SK-N-SH treated with all-trans-retinoic acid at 6 μM for 48 hours (cell line): ENCODE data around the gene KLHL5.

Experiments used
- ATAC-seq: fragments of 200-7000 bp; cut with Tn5 transposase; 3 replicates; pipeline ENCODE4 v1.9.1; 2020; ENCODE audit warnings: mild to moderate bottlenecking, moderate library complexity
- ARNTL ChIP-seq: fragments of 450-650 bp; formaldehyde crosslinking; IDR thresholded peaks from 2 replicates; pipeline ENCODE4 v1.5.0; 2020; ENCODE audit warnings: low read depth, mild to moderate bottlenecking, moderate library complexity, borderline replicate concordance
- BACH2 ChIP-seq: fragments of 250-450 bp; sonication (Bioruptor Pico); IDR thresholded peaks from 2 replicates; pipeline ENCODE4 v1.9.0; 2021; ENCODE audit warnings: mild to moderate bottlenecking, borderline replicate concordance
- CSDC2 ChIP-seq: fragments of 250-450 bp; sonication (Bioruptor Pico); IDR thresholded peaks from 2 replicates; pipeline ENCODE4 v1.5.0; 2020; ENCODE audit warnings: mild to moderate bottlenecking, moderate library complexity
- ESRRG ChIP-seq: fragments of 250-450 bp; sonication (Bioruptor Pico); IDR thresholded peaks from 2 replicates; pipeline ENCODE4 v1.6.1; 2021; ENCODE audit warnings: mild to moderate bottlenecking
- GLIS3 ChIP-seq: fragments of 250-450 bp; sonication (Bioruptor Pico); IDR thresholded peaks from 2 replicates; pipeline ENCODE4 v1.5.0; 2020; ENCODE audit warnings: mild to moderate bottlenecking, moderate library complexity
- ISL1 ChIP-seq: fragments of 250-450 bp; sonication (Bioruptor Pico); IDR thresholded peaks from 2 replicates; pipeline ENCODE4 v2.1.2; 2022; ENCODE audit warnings: mild to moderate bottlenecking, moderate library complexity
- OSR1 ChIP-seq: fragments of 250-450 bp; sonication (Bioruptor Pico); IDR thresholded peaks from 2 replicates; pipeline ENCODE4 v1.8.0; 2022; ENCODE audit warnings: moderate library complexity, mild to moderate bottlenecking, inconsistent platforms
- PPARA ChIP-seq: fragments of 250-450 bp; sonication (Bioruptor Pico); IDR thresholded peaks from 2 replicates; pipeline ENCODE4 v1.5.0; 2020; ENCODE audit warnings: mild to moderate bottlenecking, borderline replicate concordance
- RARB ChIP-seq: fragments of 250-450 bp; sonication (Bioruptor Pico); IDR thresholded peaks from 2 replicates; pipeline ENCODE4 v1.8.0; 2021; ENCODE audit warnings: mild to moderate bottlenecking, moderate library complexity
- TCF4 ChIP-seq: fragments of 250-450 bp; sonication (Bioruptor Pico); IDR thresholded peaks from 2 replicates; pipeline ENCODE4 v1.8.0; 2021; ENCODE audit warnings: mild to moderate bottlenecking, moderate library complexity, borderline replicate concordance
- TOX ChIP-seq: fragments of 250-450 bp; sonication (Bioruptor Pico); IDR thresholded peaks from 2 replicates; pipeline ENCODE4 v1.8.0; 2021; ENCODE audit warnings: mild to moderate bottlenecking, moderate library complexity, borderline replicate concordance
- ZC3H10 ChIP-seq: fragments of 250-450 bp; sonication (Bioruptor Pico); IDR thresholded peaks from 2 replicates; pipeline ENCODE4 v1.5.1; 2021; ENCODE audit warnings: mild to moderate bottlenecking, moderate library complexity
- ZFP30 ChIP-seq: fragments of 450-650 bp; formaldehyde crosslinking; IDR thresholded peaks from 2 replicates; pipeline ENCODE4 v1.5.0; 2022; ENCODE audit warnings: mild to moderate bottlenecking, moderate library complexity
- ZNF8 ChIP-seq: fragments of 450-650 bp; formaldehyde crosslinking; IDR thresholded peaks from 2 replicates; pipeline ENCODE4 v1.5.0; 2020; ENCODE audit warnings: mild to moderate bottlenecking, moderate library complexity
- TF ChIP-seq, protein P1 (sequence below): fragments of 250-450 bp; sonication (Bioruptor Pico); IDR thresholded peaks from 2 replicates; pipeline ENCODE4 v1.5.1; 2021; ENCODE audit warnings: mild to moderate bottlenecking, moderate library complexity
- TF ChIP-seq, protein P2 (sequence below): fragments of 250-450 bp; sonication (Bioruptor Pico); IDR thresholded peaks from 2 replicates; pipeline ENCODE4 v1.8.0; 2021; ENCODE audit warnings: low read depth, mild to moderate bottlenecking, moderate library complexity, borderline replicate concordance
- TF ChIP-seq, protein P3 (sequence below): fragments of 250-450 bp; sonication (Bioruptor Pico); IDR thresholded peaks from 2 replicates; pipeline ENCODE4 v1.5.1; 2020; ENCODE audit warnings: low read depth, mild to moderate bottlenecking, moderate library complexity
- TF ChIP-seq, protein P4 (sequence below): fragments of 250-450 bp; sonication (Bioruptor Pico); IDR thresholded peaks from 2 replicates; pipeline ENCODE4 v1.5.0; 2020; ENCODE audit warnings: mild to moderate bottlenecking, moderate library complexity

The KLHL5 gene

DNA sequence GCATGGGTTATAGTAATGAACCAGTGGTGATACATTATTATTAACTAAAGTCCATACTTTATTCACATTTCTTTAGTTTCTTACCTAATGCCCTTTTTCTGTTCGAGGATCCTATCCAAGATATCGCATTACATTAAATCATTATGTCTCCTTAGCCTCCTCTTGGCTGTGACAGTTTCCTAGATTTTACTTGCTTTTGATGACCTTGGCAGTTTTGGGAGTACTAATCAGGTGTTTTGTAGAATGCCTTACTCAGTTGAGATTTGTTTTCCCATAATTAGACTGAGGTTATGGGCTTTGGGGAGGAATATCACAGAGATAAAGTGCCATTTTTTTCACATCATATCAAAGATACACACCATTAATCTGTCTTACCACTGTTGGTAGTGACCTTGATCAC, 5.0 kb downstream of the KLHL5 start:
- TF ChIP-seq TOX (CRISPR knock-in tag) (no peak), OSR1 (no peak)
- no peak for ATAC-seq

DNA sequence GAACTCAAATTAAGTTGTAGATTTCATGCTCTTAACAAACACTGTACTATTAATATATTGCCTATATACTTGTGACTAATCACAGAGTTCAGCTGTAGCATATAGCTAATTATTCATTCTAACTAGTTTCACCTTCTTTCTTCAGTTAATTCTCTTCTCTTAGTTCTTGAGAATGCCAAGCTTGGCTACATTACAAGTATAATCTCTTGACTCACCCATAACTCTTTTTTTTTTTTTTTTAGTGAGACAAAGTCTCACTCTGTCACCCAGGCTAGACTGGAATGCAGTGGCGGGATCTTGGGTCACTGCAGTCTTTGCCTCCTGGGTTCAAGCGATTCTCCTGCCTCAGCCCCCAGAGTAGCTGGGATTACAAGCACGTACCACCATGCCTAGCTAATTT, 5.4 kb downstream of the KLHL5 start:
- TF ChIP-seq ZC3H10 (no peak), ZNF8 (no peak), TCF4 (CRISPR knock-in tag) (no peak), PPARA (no peak)
- TF ChIP-seq, protein P1, sequence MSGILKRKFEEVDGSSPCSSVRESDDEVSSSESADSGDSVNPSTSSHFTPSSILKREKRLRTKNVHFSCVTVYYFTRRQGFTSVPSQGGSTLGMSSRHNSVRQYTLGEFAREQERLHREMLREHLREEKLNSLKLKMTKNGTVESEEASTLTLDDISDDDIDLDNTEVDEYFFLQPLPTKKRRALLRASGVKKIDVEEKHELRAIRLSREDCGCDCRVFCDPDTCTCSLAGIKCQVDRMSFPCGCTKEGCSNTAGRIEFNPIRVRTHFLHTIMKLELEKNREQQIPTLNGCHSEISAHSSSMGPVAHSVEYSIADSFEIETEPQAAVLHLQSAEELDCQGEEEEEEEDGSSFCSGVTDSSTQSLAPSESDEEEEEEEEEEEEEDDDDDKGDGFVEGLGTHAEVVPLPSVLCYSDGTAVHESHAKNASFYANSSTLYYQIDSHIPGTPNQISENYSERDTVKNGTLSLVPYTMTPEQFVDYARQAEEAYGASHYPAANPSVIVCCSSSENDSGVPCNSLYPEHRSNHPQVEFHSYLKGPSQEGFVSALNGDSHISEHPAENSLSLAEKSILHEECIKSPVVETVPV (CRISPR knock-in tag) = no peak
- TF ChIP-seq, protein P2, sequence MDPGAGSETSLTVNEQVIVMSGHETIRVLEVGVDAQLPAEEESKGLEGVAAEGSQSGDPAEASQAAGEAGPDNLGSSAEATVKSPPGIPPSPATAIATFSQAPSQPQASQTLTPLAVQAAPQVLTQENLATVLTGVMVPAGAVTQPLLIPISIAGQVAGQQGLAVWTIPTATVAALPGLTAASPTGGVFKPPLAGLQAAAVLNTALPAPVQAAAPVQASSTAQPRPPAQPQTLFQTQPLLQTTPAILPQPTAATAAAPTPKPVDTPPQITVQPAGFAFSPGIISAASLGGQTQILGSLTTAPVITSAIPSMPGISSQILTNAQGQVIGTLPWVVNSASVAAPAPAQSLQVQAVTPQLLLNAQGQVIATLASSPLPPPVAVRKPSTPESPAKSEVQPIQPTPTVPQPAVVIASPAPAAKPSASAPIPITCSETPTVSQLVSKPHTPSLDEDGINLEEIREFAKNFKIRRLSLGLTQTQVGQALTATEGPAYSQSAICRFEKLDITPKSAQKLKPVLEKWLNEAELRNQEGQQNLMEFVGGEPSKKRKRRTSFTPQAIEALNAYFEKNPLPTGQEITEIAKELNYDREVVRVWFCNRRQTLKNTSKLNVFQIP (CRISPR knock-in tag) = no peak
- TF ChIP-seq, all 23 proteins: peak for 0
- no peak for ATAC-seq

DNA sequence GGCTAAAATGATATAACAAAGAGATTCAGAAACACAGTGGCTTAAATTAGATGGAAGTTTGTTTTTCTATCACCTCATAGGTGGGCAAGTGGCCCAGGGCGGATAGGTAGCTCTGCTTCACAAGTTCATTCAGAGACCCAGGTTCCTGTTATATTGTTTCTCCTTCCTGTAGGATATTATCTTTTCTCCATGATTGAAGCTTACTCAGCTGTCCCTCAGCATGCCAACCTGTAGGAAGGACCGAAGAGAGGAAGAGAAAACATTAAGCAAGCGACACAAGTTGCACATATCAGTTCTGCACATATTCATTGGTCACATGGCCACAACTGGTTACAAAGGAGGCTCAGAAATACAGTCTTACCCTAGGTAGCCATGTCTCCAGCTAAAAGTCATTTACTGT, 6.9 kb downstream of the KLHL5 start:
- ATAC-seq = no peak
- TF ChIP-seq ARNTL (CRISPR knock-in tag) = no peak
- TF ChIP-seq, protein P2 (CRISPR knock-in tag) = no peak
- TF ChIP-seq ISL1 (CRISPR knock-in tag) = no peak
- no peak for TF ChIP-seq ZNF8
- no peak for TF ChIP-seq TOX (CRISPR knock-in tag)
- TF ChIP-seq, protein P3, sequence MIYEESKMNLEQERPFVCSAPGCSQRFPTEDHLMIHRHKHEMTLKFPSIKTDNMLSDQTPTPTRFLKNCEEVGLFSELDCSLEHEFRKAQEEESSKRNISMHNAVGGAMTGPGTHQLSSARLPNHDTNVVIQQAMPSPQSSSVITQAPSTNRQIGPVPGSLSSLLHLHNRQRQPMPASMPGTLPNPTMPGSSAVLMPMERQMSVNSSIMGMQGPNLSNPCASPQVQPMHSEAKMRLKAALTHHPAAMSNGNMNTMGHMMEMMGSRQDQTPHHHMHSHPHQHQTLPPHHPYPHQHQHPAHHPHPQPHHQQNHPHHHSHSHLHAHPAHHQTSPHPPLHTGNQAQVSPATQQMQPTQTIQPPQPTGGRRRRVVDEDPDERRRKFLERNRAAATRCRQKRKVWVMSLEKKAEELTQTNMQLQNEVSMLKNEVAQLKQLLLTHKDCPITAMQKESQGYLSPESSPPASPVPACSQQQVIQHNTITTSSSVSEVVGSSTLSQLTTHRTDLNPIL (CRISPR knock-in tag) = no peak
- TF ChIP-seq, protein P4, sequence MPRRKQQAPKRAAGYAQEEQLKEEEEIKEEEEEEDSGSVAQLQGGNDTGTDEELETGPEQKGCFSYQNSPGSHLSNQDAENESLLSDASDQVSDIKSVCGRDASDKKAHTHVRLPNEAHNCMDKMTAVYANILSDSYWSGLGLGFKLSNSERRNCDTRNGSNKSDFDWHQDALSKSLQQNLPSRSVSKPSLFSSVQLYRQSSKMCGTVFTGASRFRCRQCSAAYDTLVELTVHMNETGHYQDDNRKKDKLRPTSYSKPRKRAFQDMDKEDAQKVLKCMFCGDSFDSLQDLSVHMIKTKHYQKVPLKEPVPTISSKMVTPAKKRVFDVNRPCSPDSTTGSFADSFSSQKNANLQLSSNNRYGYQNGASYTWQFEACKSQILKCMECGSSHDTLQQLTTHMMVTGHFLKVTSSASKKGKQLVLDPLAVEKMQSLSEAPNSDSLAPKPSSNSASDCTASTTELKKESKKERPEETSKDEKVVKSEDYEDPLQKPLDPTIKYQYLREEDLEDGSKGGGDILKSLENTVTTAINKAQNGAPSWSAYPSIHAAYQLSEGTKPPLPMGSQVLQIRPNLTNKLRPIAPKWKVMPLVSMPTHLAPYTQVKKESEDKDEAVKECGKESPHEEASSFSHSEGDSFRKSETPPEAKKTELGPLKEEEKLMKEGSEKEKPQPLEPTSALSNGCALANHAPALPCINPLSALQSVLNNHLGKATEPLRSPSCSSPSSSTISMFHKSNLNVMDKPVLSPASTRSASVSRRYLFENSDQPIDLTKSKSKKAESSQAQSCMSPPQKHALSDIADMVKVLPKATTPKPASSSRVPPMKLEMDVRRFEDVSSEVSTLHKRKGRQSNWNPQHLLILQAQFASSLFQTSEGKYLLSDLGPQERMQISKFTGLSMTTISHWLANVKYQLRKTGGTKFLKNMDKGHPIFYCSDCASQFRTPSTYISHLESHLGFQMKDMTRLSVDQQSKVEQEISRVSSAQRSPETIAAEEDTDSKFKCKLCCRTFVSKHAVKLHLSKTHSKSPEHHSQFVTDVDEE (CRISPR knock-in tag) = no peak

DNA sequence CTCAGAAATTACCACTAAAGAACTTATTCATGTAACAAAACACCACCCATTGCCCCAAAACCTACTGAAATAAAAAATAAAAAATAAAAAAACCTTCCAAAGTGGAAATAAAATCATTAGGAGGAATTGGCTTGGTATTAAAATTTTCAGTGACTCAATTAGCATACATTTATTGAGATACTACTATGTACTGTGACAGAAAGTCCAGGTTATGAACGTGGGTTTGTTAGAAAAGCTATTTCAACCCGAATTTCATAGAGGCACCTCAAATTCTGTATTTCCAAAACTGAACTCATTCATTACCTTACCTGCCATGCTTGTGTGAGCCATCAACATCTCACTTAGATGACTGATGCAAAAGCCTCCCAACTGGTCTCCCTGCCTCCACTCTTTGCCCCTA, 16.8 kb downstream of the KLHL5 start:
- ATAC-seq = no peak
- TF ChIP-seq CSDC2 (CRISPR knock-in tag) = no peak
- no peak for TF ChIP-seq ZFP30 (CRISPR knock-in tag)
- no peak for TF ChIP-seq RARB (CRISPR knock-in tag)
- TF ChIP-seq ZC3H10 = no peak
- TF ChIP-seq, protein P4 (CRISPR knock-in tag) = no peak
- TF ChIP-seq PPARA = no peak
- no peak for TF ChIP-seq ZNF8
- no peak for TF ChIP-seq ESRRG (CRISPR knock-in tag)
- TF ChIP-seq BACH2 (CRISPR knock-in tag) = no peak
- TF ChIP-seq GLIS3 (CRISPR knock-in tag) = no peak
- TF ChIP-seq, protein P2 (CRISPR knock-in tag) = no peak
- TF ChIP-seq, protein P1 (CRISPR knock-in tag) = no peak
- TF ChIP-seq, protein P3 (CRISPR knock-in tag) = no peak
- TF ChIP-seq ISL1 (CRISPR knock-in tag) = no peak
